Vagina (tissue), 2 donors: ENCODE data around the gene NFATC2.

Experiments
- CTCF ChIP-seq, 3 experiments: fragments of 450-650 bp in 2 of 3; fragments of 200-600 bp in 1 of 3; sonication (generic) in 1 of 3; IDR thresholded peaks; one replicate each; pipeline ENCODE4 v1.5.1; 2017 to 2019; ENCODE audit warnings: antibody characterized with exemption in 3 of 3, mild to moderate bottlenecking in 2 of 3, moderate library complexity in 2 of 3
- POLR2A ChIP-seq, 2 donors: fragments of 450-650 bp; IDR thresholded peaks; one replicate each; pipeline ENCODE4 v1.6.1; 2017; ENCODE audit warnings: antibody characterized with exemption in 2 of 2, mild to moderate bottlenecking in 2 of 2, moderate library complexity in 2 of 2

DNA sequence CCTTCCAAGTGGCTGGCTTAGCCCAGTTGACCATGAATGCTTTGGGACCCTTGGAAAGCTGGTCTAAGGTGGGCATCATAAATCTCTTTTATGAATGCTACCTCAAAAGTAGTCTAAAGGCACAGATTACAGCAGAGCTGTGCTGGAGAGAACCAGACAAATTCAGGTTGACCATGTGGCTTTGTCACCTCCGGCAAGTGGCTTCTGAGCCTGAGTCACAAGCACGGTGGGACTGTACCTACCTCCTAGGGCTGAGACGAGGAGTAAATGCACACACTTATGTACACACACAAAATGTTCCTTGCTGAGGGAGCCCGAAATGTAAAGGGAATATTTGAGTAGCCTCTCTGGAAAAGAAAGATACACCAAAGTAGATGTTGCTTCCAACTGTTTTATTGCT lies 155.9 kb downstream of the NFATC2 start:
- no peak for TF ChIP-seq CTCF (IDR thresholded peaks at IDR 0.05)
- no peak for TF ChIP-seq POLR2A (IDR thresholded peaks at IDR 0.05)
